Measurements from ENCODE around the gene RYR3. TPM values are rescaled to one million over a fixed set of nuclear protein-coding genes. Genes with fewer than 3 reads are reported as not detected.

The RYR3 gene
- total and polyA plus RNA-seq, 2 donors (not counting 1 experiment from before 2014, with no cell fraction given), result not detected

GRCh38 chr15:33430577-33430976, 119.8 kb downstream of the RYR3 start:
- Mint-ChIP-seq H3K4me1 (no peaks in the 10 kb centered on the region), H3K9me3 (ENCODE audit: insufficient read depth) (peaks cover 3% of the 10 kb centered on the region), H3K27ac (no peak overlapping the region), H3K4me3 (no peak overlapping the region), H3K27me3 (no peaks in the 10 kb centered on the region)
- Histone ChIP-seq H3K4me3 (ENCODE audit: control extremely low read depth in 1 of 5, extremely low read depth in 1 of 5, insufficient read depth in 1 of 5, low read depth in 2 of 5, low read length in 4 of 5) (no peak overlapping the region), H3K9ac (ENCODE audit: low read length) (no peak overlapping the region), H3K36me3 (replicated peaks in 1 of 2; ENCODE audit: control extremely low read depth in 1 of 2, control insufficient read depth in 1 of 2, extremely low read depth in 1 of 2, insufficient read depth in 2 of 2, low read length in 1 of 2) (no peaks in the 10 kb centered on the region), H3K4me1 (ENCODE audit: control insufficient read depth in 2 of 2, insufficient read depth in 2 of 2, low read length in 2 of 2) (no peaks in the 10 kb centered on the region), H3K27ac (ENCODE audit: low read length in 2 of 2) (no peak overlapping the region), H3K27me3 (replicated peaks in 1 of 4; ENCODE audit: control extremely low read depth in 1 of 4, control insufficient read depth in 3 of 4, insufficient read depth in 4 of 4, low read length in 3 of 4) (no peaks in the 10 kb centered on the region), H4K20me1 (ENCODE audit: control insufficient read depth, insufficient read depth, low read length, poor library complexity, severe bottlenecking) (no peaks in the 10 kb centered on the region), H3K9me3 (ENCODE audit: control extremely low read depth in 1 of 3, control insufficient read depth in 2 of 3, insufficient read depth in 1 of 3, low read length in 2 of 3) (no peaks in the 10 kb centered on the region), H2AFZ (ENCODE audit: insufficient read depth, low read depth, low read length, poor library complexity, severe bottlenecking) (no peak overlapping the region), H3K4me2 (replicated peaks; ENCODE audit: low read depth, low read length, poor library complexity, severe bottlenecking) (no peak overlapping the region), H3K79me2 (ENCODE audit: control insufficient read depth, insufficient read depth, low read length) (no peaks in the 10 kb centered on the region)
- ATAC-seq (ENCODE audit: low read depth) (no peak), DNase-seq (no peak)
- POLR2A ChIA-PET, result no interaction called here
- CTCF ChIA-PET, result no interaction called here
- intact Hi-C loops (cut with micrococcal nuclease), result no loop called here
- WGBS (ENCODE audit: insufficient coverage), result no CpG with 5 or more reads among the region's 5 CpGs
- no peak for TF ChIP-seq CTCF (IDR thresholded peaks at IDR 0.05)
- no peak for TF ChIP-seq EZH2 (IDR thresholded peaks at IDR 0.05; ENCODE audit: borderline replicate concordance, insufficient read depth, low read depth, low read length, poor library complexity, severe bottlenecking)

- H4K20me1 ChIP-seq (ENCODE audit: control insufficient read depth, insufficient read depth, low read length, poor library complexity, severe bottlenecking), result no peaks in the 10 kb centered on the region
These were observed 123.1 kb downstream of the RYR3 start for GRCh38 chr15:33433821-33434220.

More at GRCh38 chr15:33433821-33434220, 123.1 kb downstream of the RYR3 start:
- no peaks in the 10 kb centered on the region for H3K4me1 ChIP-seq (ENCODE audit: control insufficient read depth in 2 of 2, insufficient read depth in 2 of 2, low read length in 2 of 2)
- no peaks in the 10 kb centered on the region for H3K79me2 ChIP-seq (ENCODE audit: control insufficient read depth, insufficient read depth, low read length)
- no peak overlapping the region for H3K27ac ChIP-seq (ENCODE audit: low read length in 2 of 2)
- DNase-seq, result no peak
- H3K9ac ChIP-seq (ENCODE audit: low read length), result no peak overlapping the region
- Mint-ChIP-seq H3K4me1 (no peaks in the 10 kb centered on the region), H3K27ac (no peak overlapping the region), H3K27me3 (peaks cover 6% of the 10 kb centered on the region), H3K9me3 (ENCODE audit: insufficient read depth) (no peaks in the 10 kb centered on the region), H3K4me3 (no peak overlapping the region)
- ATAC-seq (ENCODE audit: low read depth), result no peak
- no peaks in the 10 kb centered on the region for H3K9me3 ChIP-seq (ENCODE audit: control extremely low read depth in 1 of 3, control insufficient read depth in 2 of 3, insufficient read depth in 1 of 3, low read length in 2 of 3)
- no peak overlapping the region for H3K4me2 ChIP-seq (replicated peaks; ENCODE audit: low read depth, low read length, poor library complexity, severe bottlenecking)
- no peaks in the 10 kb centered on the region for H3K36me3 ChIP-seq (replicated peaks in 1 of 2; ENCODE audit: control extremely low read depth in 1 of 2, control insufficient read depth in 1 of 2, extremely low read depth in 1 of 2, insufficient read depth in 2 of 2, low read length in 1 of 2)
- ChIA-PET CTCF (no interaction called here), POLR2A (no interaction called here)
- TF ChIP-seq CTCF (IDR thresholded peaks at IDR 0.05) (no peak), EZH2 (IDR thresholded peaks at IDR 0.05; ENCODE audit: borderline replicate concordance, insufficient read depth, low read depth, low read length, poor library complexity, severe bottlenecking) (no peak)
- intact Hi-C loops (cut with micrococcal nuclease), result no loop called here
- H2AFZ ChIP-seq (ENCODE audit: insufficient read depth, low read depth, low read length, poor library complexity, severe bottlenecking), result no peak overlapping the region
- no peak overlapping the region for H3K4me3 ChIP-seq (ENCODE audit: control extremely low read depth in 1 of 5, extremely low read depth in 1 of 5, insufficient read depth in 1 of 5, low read depth in 2 of 5, low read length in 4 of 5)
- no peaks in the 10 kb centered on the region for H3K27me3 ChIP-seq (replicated peaks in 1 of 4; ENCODE audit: control extremely low read depth in 1 of 4, control insufficient read depth in 3 of 4, insufficient read depth in 4 of 4, low read length in 3 of 4)
